Subcutaneous adipose tissue (tissue), 4 donors: ENCODE data around the gene CNTN6. TPM values are rescaled to one million over a fixed set of nuclear protein-coding genes. Genes with fewer than 3 reads are reported as not detected.

Source experiments
- CTCF ChIP-seq: fragments of 450-650 bp; IDR thresholded peaks from one replicate; pipeline ENCODE4 v1.5.1; 2016; ENCODE audit warnings: low read depth, mild to moderate bottlenecking, control low read depth, antibody characterized with exemption, moderate library complexity
- total RNA-seq, 4 donors: library from RNA; depleted of rRNA; stranded (reverse); fragments of >200 nt; gene quantifications; one replicate each; pipeline ENCODE4 v1.1.0, GENCODE V29; 2016

CNTN6 gene
- total RNA-seq, 4 donors from 2014 or later, result 0.17 TPM; not detected in 3

- TF ChIP-seq CTCF, result no peak
Measured at GRCh38 chr3:1394188-1394587, 301.4 kb downstream of the CNTN6 start.

- no peak for TF ChIP-seq CTCF
Measured at GRCh38 chr3:1400571-1400970, 307.7 kb downstream of the CNTN6 start.

GRCh38 chr3:1404270-1404962 is 311.6 kb downstream of the CNTN6 start:
- no peak for TF ChIP-seq CTCF

GRCh38 chr3:1406250-1406649 is 313.4 kb downstream of the CNTN6 start:
- no peak for TF ChIP-seq CTCF

GRCh38 chr3:1421577-1421976 is 328.8 kb downstream of the CNTN6 start:
- no peak for TF ChIP-seq CTCF

- no peak for TF ChIP-seq CTCF
Measured at GRCh38 chr3:1423566-1424089, 330.8 kb downstream of the CNTN6 start.

GRCh38 chr3:1439395-1439794 is 346.6 kb downstream of the CNTN6 start:
- no peak for TF ChIP-seq CTCF
